HL-60 (cell line): ENCODE data around the gene FCHSD2.

Experiments
- DNase-seq, 2 experiments: peaks; one replicate each; pipeline ENCODE4 v3.0.0-alpha.2; 2010 to 2020; ENCODE audit warnings: low read depth in 1 of 2, low spot score in 1 of 2
- H3K27ac ChIP-seq: fragments of 250-450 bp; sonication (Bioruptor Pico); replicated peaks from 2 replicates; pipeline ENCODE4 v1.5.1; 2020; ENCODE audit warnings: mild to moderate bottlenecking, moderate library complexity
- H3K27me3 ChIP-seq: fragments of 250-450 bp; sonication (Bioruptor Pico); 2 replicates; pipeline ENCODE4 v1.5.1; 2021; ENCODE audit warnings: mild to moderate bottlenecking, moderate library complexity; ENCODE audit not compliant: insufficient read depth, poor library complexity, severe bottlenecking
- H3K4me3 ChIP-seq: replicated peaks from 2 replicates; pipeline ENCODE4 v1.5.1; 2011; ENCODE audit warnings: mild to moderate bottlenecking, control low read depth, low read length; ENCODE audit not compliant: insufficient read depth
- GABPA ChIP-seq: IDR thresholded peaks from 2 replicates; pipeline ENCODE4 v1.6.1; 2012; ENCODE audit warnings: low read depth
- POLR2AphosphoS5 ChIP-seq: IDR thresholded peaks from 2 replicates; pipeline ENCODE4 v1.6.1; 2012; ENCODE audit warnings: low read depth
- SPI1 ChIP-seq: IDR thresholded peaks from 2 replicates; pipeline ENCODE4 v1.6.1; 2012; ENCODE audit warnings: low read depth, mild to moderate bottlenecking, borderline replicate concordance
- TF ChIP-seq, protein P1 (sequence below): IDR thresholded peaks from one replicate; pipeline ENCODE4 v1.5.1; 2011; ENCODE audit warnings: low read length, control low read depth, inconsistent platforms; ENCODE audit not compliant: insufficient read depth
- TF ChIP-seq, protein P2 (sequence below): IDR thresholded peaks from 2 replicates; pipeline ENCODE4 v1.6.1; 2012; ENCODE audit warnings: low read depth; ENCODE audit not compliant: insufficient replicate concordance

FCHSD2 gene

DNA sequence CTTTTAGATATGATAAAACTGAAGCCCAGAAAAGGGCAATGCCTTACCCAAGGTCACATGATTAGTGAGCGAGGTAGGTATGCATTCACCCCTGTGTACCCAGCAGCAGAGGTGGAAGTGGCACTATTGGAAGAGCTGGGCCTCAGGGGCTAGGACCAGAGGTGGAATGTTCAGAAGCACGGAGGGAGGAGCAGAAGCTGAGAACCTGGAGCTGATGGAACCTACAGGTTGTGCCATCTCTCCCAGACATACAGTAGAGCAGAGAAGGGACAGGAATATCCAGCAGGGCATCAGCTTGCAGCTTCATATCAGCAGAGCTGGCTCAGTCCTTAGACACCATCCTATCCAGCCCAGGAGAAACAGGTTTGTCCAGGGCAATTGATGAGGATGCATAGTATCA lies 14.6 kb upstream of the FCHSD2 start:
- H3K27me3 ChIP-seq: no peaks in the 10 kb centered on the region
- TF ChIP-seq, protein P1, sequence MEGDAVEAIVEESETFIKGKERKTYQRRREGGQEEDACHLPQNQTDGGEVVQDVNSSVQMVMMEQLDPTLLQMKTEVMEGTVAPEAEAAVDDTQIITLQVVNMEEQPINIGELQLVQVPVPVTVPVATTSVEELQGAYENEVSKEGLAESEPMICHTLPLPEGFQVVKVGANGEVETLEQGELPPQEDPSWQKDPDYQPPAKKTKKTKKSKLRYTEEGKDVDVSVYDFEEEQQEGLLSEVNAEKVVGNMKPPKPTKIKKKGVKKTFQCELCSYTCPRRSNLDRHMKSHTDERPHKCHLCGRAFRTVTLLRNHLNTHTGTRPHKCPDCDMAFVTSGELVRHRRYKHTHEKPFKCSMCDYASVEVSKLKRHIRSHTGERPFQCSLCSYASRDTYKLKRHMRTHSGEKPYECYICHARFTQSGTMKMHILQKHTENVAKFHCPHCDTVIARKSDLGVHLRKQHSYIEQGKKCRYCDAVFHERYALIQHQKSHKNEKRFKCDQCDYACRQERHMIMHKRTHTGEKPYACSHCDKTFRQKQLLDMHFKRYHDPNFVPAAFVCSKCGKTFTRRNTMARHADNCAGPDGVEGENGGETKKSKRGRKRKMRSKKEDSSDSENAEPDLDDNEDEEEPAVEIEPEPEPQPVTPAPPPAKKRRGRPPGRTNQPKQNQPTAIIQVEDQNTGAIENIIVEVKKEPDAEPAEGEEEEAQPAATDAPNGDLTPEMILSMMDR: no peak
- TF ChIP-seq POLR2AphosphoS5 (no peak), SPI1 (no peak)
- TF ChIP-seq, protein P2, sequence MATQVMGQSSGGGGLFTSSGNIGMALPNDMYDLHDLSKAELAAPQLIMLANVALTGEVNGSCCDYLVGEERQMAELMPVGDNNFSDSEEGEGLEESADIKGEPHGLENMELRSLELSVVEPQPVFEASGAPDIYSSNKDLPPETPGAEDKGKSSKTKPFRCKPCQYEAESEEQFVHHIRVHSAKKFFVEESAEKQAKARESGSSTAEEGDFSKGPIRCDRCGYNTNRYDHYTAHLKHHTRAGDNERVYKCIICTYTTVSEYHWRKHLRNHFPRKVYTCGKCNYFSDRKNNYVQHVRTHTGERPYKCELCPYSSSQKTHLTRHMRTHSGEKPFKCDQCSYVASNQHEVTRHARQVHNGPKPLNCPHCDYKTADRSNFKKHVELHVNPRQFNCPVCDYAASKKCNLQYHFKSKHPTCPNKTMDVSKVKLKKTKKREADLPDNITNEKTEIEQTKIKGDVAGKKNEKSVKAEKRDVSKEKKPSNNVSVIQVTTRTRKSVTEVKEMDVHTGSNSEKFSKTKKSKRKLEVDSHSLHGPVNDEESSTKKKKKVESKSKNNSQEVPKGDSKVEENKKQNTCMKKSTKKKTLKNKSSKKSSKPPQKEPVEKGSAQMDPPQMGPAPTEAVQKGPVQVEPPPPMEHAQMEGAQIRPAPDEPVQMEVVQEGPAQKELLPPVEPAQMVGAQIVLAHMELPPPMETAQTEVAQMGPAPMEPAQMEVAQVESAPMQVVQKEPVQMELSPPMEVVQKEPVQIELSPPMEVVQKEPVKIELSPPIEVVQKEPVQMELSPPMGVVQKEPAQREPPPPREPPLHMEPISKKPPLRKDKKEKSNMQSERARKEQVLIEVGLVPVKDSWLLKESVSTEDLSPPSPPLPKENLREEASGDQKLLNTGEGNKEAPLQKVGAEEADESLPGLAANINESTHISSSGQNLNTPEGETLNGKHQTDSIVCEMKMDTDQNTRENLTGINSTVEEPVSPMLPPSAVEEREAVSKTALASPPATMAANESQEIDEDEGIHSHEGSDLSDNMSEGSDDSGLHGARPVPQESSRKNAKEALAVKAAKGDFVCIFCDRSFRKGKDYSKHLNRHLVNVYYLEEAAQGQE: no peak
- no peak overlapping the region for H3K27ac ChIP-seq
- DNase-seq: no peak
- no peak overlapping the region for H3K4me3 ChIP-seq

DNA sequence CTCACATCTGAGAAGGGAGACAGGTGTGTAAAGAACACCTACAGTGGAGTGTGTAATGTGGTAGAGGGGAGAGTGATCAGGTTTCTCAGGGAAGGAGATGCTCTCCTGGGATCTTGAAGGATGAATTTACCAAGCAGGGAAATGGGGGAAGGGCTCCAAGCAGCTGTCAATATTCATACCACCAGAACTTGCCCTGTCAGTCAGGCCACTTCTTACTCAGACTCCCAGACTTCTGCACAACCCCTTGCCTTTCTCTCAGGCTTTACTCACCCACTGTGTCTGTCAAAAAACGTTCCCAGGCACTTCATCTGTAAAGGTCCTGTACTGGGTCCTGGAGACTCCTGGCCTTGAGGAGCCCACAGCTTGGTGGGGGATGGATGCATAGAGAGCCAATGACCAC lies 14.0 kb upstream of the FCHSD2 start:
- no peak for DNase-seq
- no peaks in the 10 kb centered on the region for H3K27me3 ChIP-seq
- H3K27ac ChIP-seq: no peak overlapping the region
- no peak overlapping the region for H3K4me3 ChIP-seq
- TF ChIP-seq GABPA (no peak), SPI1 (no peak), POLR2AphosphoS5 (no peak)
- TF ChIP-seq, protein P2: no peak
- TF ChIP-seq, protein P1: no peak

DNA sequence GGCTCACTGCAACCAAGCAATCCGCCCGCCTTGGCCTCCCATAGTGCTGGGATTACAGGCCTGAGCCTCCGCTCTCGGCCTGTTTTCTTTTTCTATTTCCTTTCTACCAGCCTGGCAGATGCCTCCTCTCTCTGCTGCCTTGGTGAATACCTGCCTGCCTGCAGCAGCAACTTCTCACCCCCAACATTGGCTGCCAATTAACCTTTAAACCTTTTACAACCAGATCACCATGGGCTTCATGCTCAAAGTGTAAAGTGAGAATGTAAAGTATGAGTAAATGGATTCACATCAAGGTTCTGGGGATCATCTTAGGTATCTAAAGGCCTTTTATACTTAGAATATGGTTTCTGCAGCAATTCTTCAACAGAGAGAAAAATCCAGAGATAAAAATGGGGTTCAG lies 13.0 kb upstream of the FCHSD2 start:
- no peaks in the 10 kb centered on the region for H3K27me3 ChIP-seq
- H3K4me3 ChIP-seq: no peak overlapping the region
- no peak for DNase-seq
- H3K27ac ChIP-seq: peak overlapping the region; percentile 91
- TF ChIP-seq POLR2AphosphoS5: no peak
- TF ChIP-seq, protein P1: no peak
- TF ChIP-seq SPI1: no peak
- TF ChIP-seq GABPA: no peak
- TF ChIP-seq, protein P2: no peak
